H1 (cell line): ENCODE measurements around the gene CAMK2D. TPM values are rescaled to one million over a fixed set of nuclear protein-coding genes. Genes with fewer than 3 reads are reported as not detected.

Experiments
- CTCF ChIA-PET: fragments of 300-600 bp; sonication (Branson Sonifier 250); formaldehyde crosslinking; loops from one replicate; lab custom pipeline; 2021; ENCODE audit not compliant: partially characterized antibody; lab: Charles Lee
- POLR2A ChIA-PET: fragments of 300-600 bp; sonication (Branson Sonifier 250); formaldehyde crosslinking; loops from one replicate; lab custom pipeline; 2021; ENCODE audit warnings: inconsistent platforms; ENCODE audit not compliant: partially characterized antibody; lab: Charles Lee
- DNase-seq, 2 experiments: peaks; one replicate each; pipeline versions ENCODE4 v3.0.0 to v3.0.0-alpha.2; 2010 to 2022; ENCODE audit warnings: low spot score in 2 of 2, low read depth in 1 of 2, mixed read lengths in 1 of 2
- FAIRE-seq: peaks from 2 replicates; lab custom pipeline; 2011; peaks lifted over from hg19 to GRCh38; lab: Jason Lieb, UNC
- H2AFZ ChIP-seq: 2 replicates; pipeline ENCODE4 v1.8.1; 2012; ENCODE audit warnings: low read length, inconsistent platforms
- H2AK5ac ChIP-seq: 2 replicates; pipeline ENCODE4 v1.6.1; 2013; ENCODE audit warnings: low read depth, low read length
- H2BK120ac ChIP-seq: replicated peaks from 2 replicates; pipeline ENCODE3; 2013; ENCODE audit warnings: low read depth, low read length, inconsistent platforms
- H2BK12ac ChIP-seq: 2 replicates; pipeline ENCODE4 v1.6.1; 2013; ENCODE audit warnings: low read depth, low read length
- H2BK15ac ChIP-seq: 2 replicates; pipeline ENCODE4 v1.6.1; 2013; ENCODE audit warnings: low read length
- H2BK20ac ChIP-seq: 2 replicates; pipeline ENCODE4 v1.6.1; 2013; ENCODE audit warnings: low read length
- H2BK5ac ChIP-seq: 2 replicates; pipeline ENCODE4 v1.6.1; 2013; ENCODE audit warnings: low read depth, low read length
- H3K14ac ChIP-seq: 2 replicates; pipeline ENCODE4 v1.6.1; 2013; ENCODE audit warnings: inconsistent platforms; ENCODE audit not compliant: insufficient read length
- H3K18ac ChIP-seq: 2 replicates; pipeline ENCODE4 v1.6.1; 2013; ENCODE audit warnings: low read length; ENCODE audit errors: extremely low read depth
- H3K23ac ChIP-seq: 2 replicates; pipeline ENCODE4 v1.6.1; 2013; ENCODE audit warnings: inconsistent platforms; ENCODE audit not compliant: insufficient read length
- H3K23me2 ChIP-seq: 2 replicates; pipeline ENCODE4 v1.6.1; 2013; ENCODE audit warnings: low read depth, low read length
- H3K27ac ChIP-seq: 2 replicates; pipeline ENCODE4 v1.6.1; 2011; ENCODE audit warnings: low read depth, low read length, inconsistent platforms
- H3K27me3 ChIP-seq, 4 experiments: replicated peaks in 1 of 4; 1 replicate in 1 of 4; 2 replicates in 3 of 4; pipeline versions ENCODE4 v1.6.1 to v1.8.1; 2011 to 2013; ENCODE audit warnings: low read length in 3 of 4, mild to moderate bottlenecking in 3 of 4, inconsistent platforms in 2 of 4, mixed read lengths in 2 of 4, moderate library complexity in 1 of 4; ENCODE audit not compliant: control insufficient read depth in 3 of 4, insufficient read depth in 3 of 4; ENCODE audit errors: extremely low read depth in 1 of 4
- H3K36me3 ChIP-seq, 4 experiments: 2 replicates each; pipeline versions ENCODE4 v1.6.1 to v1.8.1; 2011 to 2013; ENCODE audit warnings: mild to moderate bottlenecking in 4 of 4, low read length in 3 of 4, moderate library complexity in 2 of 4, control low read depth in 1 of 4, inconsistent platforms in 1 of 4; ENCODE audit not compliant: insufficient read depth in 4 of 4, control insufficient read depth in 2 of 4
- H3K4ac ChIP-seq: replicated peaks from 2 replicates; pipeline ENCODE3; 2013; ENCODE audit warnings: low read length, low read depth, mixed read lengths, inconsistent platforms; ENCODE audit not compliant: insufficient read length
- H3K4me1 ChIP-seq, 4 experiments: replicated peaks in 1 of 4; 1 replicate in 1 of 4; 2 replicates in 3 of 4; pipeline versions ENCODE4 v1.6.1 to v1.8.1; 2011 to 2013; ENCODE audit warnings: low read length in 3 of 4, inconsistent platforms in 2 of 4, mixed read lengths in 1 of 4; ENCODE audit not compliant: insufficient read depth in 4 of 4, control insufficient read depth in 3 of 4
- H3K4me2 ChIP-seq, 2 experiments: 2 replicates each; pipeline versions ENCODE4 v1.6.1 to v1.8.1; 2011 to 2013; ENCODE audit warnings: low read depth in 2 of 2, low read length in 2 of 2, control low read depth in 1 of 2, inconsistent platforms in 1 of 2, mild to moderate bottlenecking in 1 of 2; ENCODE audit not compliant: insufficient read depth in 1 of 2
- H3K4me3 ChIP-seq, 4 experiments: fragments of 200-600, 300-600 bp in 1 of 4; sonication (generic), shearing (Covaris generic), sonication (Bioruptor Twin) in 1 of 4; 2 replicates each; pipeline versions ENCODE4 v1.5.1 to v1.8.1; 2011 to 2016; ENCODE audit warnings: low read length in 4 of 4, low read depth in 3 of 4, control low read depth in 2 of 4, inconsistent platforms in 2 of 4, mild to moderate bottlenecking in 2 of 4, mixed read lengths in 1 of 4, moderate library complexity in 1 of 4; ENCODE audit not compliant: insufficient read depth in 2 of 4; ENCODE audit errors: extremely low read depth in 1 of 4
- H3K56ac ChIP-seq: replicated peaks from 2 replicates; pipeline ENCODE3; 2013; ENCODE audit warnings: low read depth, mild to moderate bottlenecking, mixed read lengths, low read length, inconsistent platforms; ENCODE audit not compliant: insufficient read length
- H3K79me1 ChIP-seq: 2 replicates; pipeline ENCODE4 v1.6.1; 2013; ENCODE audit warnings: low read depth, low read length, control low read depth
- H3K79me2 ChIP-seq, 2 experiments: 2 replicates each; pipeline versions ENCODE4 v1.6.1 to v1.8.1; 2012 to 2013; ENCODE audit warnings: low read length in 2 of 2, mild to moderate bottlenecking in 2 of 2, inconsistent platforms in 1 of 2; ENCODE audit not compliant: insufficient read depth in 2 of 2, control insufficient read depth in 1 of 2
- H3K9ac ChIP-seq, 4 experiments: replicated peaks in 1 of 4; 1 replicate in 1 of 4; 2 replicates in 3 of 4; pipeline versions ENCODE4 v1.6.1 to v1.8.1; 2011 to 2013; ENCODE audit warnings: low read depth in 3 of 4, low read length in 3 of 4, control low read depth in 2 of 4, mild to moderate bottlenecking in 2 of 4, moderate library complexity in 2 of 4, inconsistent platforms in 1 of 4; ENCODE audit errors: extremely low read depth in 1 of 4
- H3K9me3 ChIP-seq, 2 experiments: 2 replicates each; pipeline versions ENCODE4 v1.6.1 to v1.8.1; 2012 to 2013; ENCODE audit warnings: mild to moderate bottlenecking in 2 of 2, moderate library complexity in 2 of 2, control low read depth in 1 of 2, inconsistent platforms in 1 of 2, low read depth in 1 of 2, low read length in 1 of 2, mixed read lengths in 1 of 2; ENCODE audit not compliant: insufficient read depth in 2 of 2
- H4K20me1 ChIP-seq, 2 experiments: replicated peaks in 1 of 2; 2 replicates each; pipeline versions ENCODE3 to v1.8.1; 2011 to 2013; ENCODE audit warnings: inconsistent platforms in 2 of 2, low read length in 2 of 2, mild to moderate bottlenecking in 1 of 2; ENCODE audit not compliant: insufficient read depth in 2 of 2, control insufficient read depth in 1 of 2
- H4K5ac ChIP-seq: 2 replicates; pipeline ENCODE4 v1.6.1; 2013; ENCODE audit warnings: low read length, low read depth, mixed read lengths, inconsistent platforms; ENCODE audit not compliant: insufficient read length
- H4K8ac ChIP-seq: 2 replicates; pipeline ENCODE4 v1.8.0; 2013; ENCODE audit warnings: mild to moderate bottlenecking, moderate library complexity, low read length, inconsistent platforms; ENCODE audit not compliant: insufficient read depth; ENCODE audit errors: extremely low read depth
- H4K91ac ChIP-seq: replicated peaks from 2 replicates; pipeline ENCODE3; 2013; ENCODE audit warnings: low read length, mixed read lengths, inconsistent platforms; ENCODE audit not compliant: insufficient read length
- CBX5 ChIP-seq: fragments of 300-800, 300-1000 bp; sonication (generic); IDR thresholded peaks from 2 replicates; pipeline ENCODE4 v1.7.1; 2016; ENCODE audit warnings: antibody characterized with exemption, low read length, low read depth
- CHD2 ChIP-seq: IDR thresholded peaks from 2 replicates; pipeline ENCODE4 v1.6.1; 2012; ENCODE audit warnings: low read length, improper control_type of control experiment
- KDM1A ChIP-seq: fragments of 200-600, 300-600 bp; sonication (generic); IDR thresholded peaks from 2 replicates; pipeline ENCODE4 v1.7.1; 2016; ENCODE audit warnings: mild to moderate bottlenecking, low read length, borderline replicate concordance
- NRF1 ChIP-seq: IDR thresholded peaks from 2 replicates; pipeline ENCODE4 v1.6.1; 2011; ENCODE audit warnings: mild to moderate bottlenecking, low read depth, low read length, improper control_type of control experiment
- SUZ12 ChIP-seq: fragments of 200-600 bp; sonication (generic); IDR thresholded peaks from 2 replicates; pipeline ENCODE4 v1.6.1; 2012; ENCODE audit warnings: mild to moderate bottlenecking, inconsistent platforms, low read length, moderate library complexity, mixed read lengths
- WGBS, 2 experiments: shearing (Covaris generic) in 1 of 2; methylation state at CpG; one replicate each; pipeline versions ENCODE4 v1.1.6 to v1.1.7; 2013 to 2015; ENCODE audit warnings: low lambda C conversion rate in 2 of 2, mixed read lengths in 2 of 2, inconsistent platforms in 1 of 2, low coverage in 1 of 2, missing lambda C conversion rate in 1 of 2; ENCODE audit not compliant: insufficient replicate concordance in 2 of 2, insufficient coverage in 1 of 2, insufficient read length in 1 of 2; ENCODE audit errors: extremely low coverage in 1 of 2, missing lambda C conversion rate in 1 of 2; 5-methylcytosine and 5-hydroxymethylcytosine counted together
- polyA plus RNA-seq, 7 experiments: library from polyadenylated mRNA; depleted of rRNA in 3 of 7; stranded (reverse) in 5 of 7; unstranded in 2 of 7; fragments of >200 nt in 5 of 7; fragments of 200-250 nt in 2 of 7; gene quantifications; 1 replicate in 5 of 7; 2 replicates in 1 of 7; 4 replicates in 1 of 7; pipeline versions ENCODE4 v1.2.1 to v1.2.3, GENCODE V29; 2011 to 2013; ENCODE audit warnings: missing spikeins in 2 of 7, mixed read lengths in 2 of 7
- total RNA-seq: library from RNA; stranded (reverse); fragmentation: NEBNext Ultra II Directional; extraction: Animal tissue kit (Norgen Biotek cat#: 25700); gene quantifications from 2 replicates; pipeline ENCODE4 v1.2.1, GENCODE V29; 2021

Gene CAMK2D
- total and polyA plus RNA-seq, 2 of the 8 experiments (the other 6 are each of a cell fraction or from before 2014, with no cell fraction given): 3.2 to 7.0 TPM

DNA sequence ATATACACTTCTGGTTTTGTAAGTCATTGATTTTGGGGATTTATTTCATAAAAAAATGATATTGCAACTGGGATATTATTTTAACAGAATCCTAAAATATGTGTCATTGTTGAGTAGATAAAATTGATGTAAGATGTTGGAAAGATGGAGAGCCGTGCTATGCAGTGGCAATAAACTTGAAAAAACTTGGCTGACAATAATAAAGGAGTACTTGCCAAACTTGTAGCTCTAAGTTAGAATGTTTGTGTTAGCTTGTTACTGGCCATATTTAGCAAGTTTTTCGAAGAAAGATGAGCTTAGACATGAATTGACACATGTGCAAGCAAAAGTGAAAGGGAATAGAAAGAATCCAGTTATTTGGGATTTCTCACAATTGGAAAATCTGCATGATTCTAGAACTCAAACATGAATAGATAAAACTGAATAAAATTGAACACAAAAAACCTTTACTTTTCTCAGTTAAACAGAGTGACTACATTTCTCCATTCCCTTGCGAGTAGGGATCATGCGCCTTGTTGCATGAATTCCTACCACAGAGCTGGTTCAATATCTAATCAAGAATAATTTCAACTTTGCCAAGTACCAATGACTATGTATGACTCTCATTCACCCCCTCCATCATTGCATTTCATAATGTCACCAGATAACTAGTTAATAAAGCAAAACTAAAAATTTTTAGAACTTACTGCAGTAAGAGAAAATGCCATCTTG lies 327.8 kb downstream of the CAMK2D start:
- no peak overlapping the region for H2BK120ac ChIP-seq
- H2BK5ac ChIP-seq: no peak overlapping the region
- H3K4ac ChIP-seq: no peak overlapping the region
- H3K27me3 ChIP-seq: no peaks in the 10 kb centered on the region
- no peak overlapping the region for H2BK15ac ChIP-seq
- H2BK20ac ChIP-seq: no peak overlapping the region
- no peak overlapping the region for H3K14ac ChIP-seq
- no peak overlapping the region for H3K18ac ChIP-seq
- no peaks in the 10 kb centered on the region for H3K79me1 ChIP-seq
- H3K4me1 ChIP-seq: peaks cover 0 to 3% (median 0%) of the 10 kb centered on the region in 4 experiments; a peak in 1 of 7 replicates
- no peaks in the 10 kb centered on the region for H4K20me1 ChIP-seq
- H3K27ac ChIP-seq: no peak overlapping the region
- H3K9me3 ChIP-seq: peaks cover 0 to 7% of the 10 kb centered on the region in 2 experiments; a peak in 1 of 4 replicates
- no peak overlapping the region for H3K4me3 ChIP-seq
- CTCF ChIA-PET: interaction anchor here (0.6 to 1.1 kb wide), 3 partner anchors 39 to 114 kb away, joined by 3 to 5 read pairs (median 3); no protein-coding TSS in a partner anchor
- no peaks in the 10 kb centered on the region; the same call in 1 of the 2 replicates for H3K23me2 ChIP-seq
- H2BK12ac ChIP-seq: no peak overlapping the region
- H3K79me2 ChIP-seq: no peaks in the 10 kb centered on the region
- no peak overlapping the region for H3K56ac ChIP-seq
- no peak overlapping the region for H2AFZ ChIP-seq
- no peak overlapping the region for H3K23ac ChIP-seq
- H3K36me3 ChIP-seq: no peaks in the 10 kb centered on the region
- DNase-seq: no peak
- no peak overlapping the region for H3K9ac ChIP-seq
- no peak overlapping the region for H4K5ac ChIP-seq
- POLR2A ChIA-PET: interaction anchor here (0.6 kb wide), 1 partner anchor 100 kb away, joined by 3 read pairs; no protein-coding TSS in a partner anchor
- H3K4me2 ChIP-seq: no peak overlapping the region
- TF ChIP-seq CBX5 (no peak), NRF1 (no peak), SUZ12 (no peak), KDM1A (no peak), CHD2 (no peak)
- H4K8ac ChIP-seq: no peak overlapping the region
- H2AK5ac ChIP-seq: no peak overlapping the region
- WGBS, 2 experiments: 90% methylated on average over 4 of the region's 4 CpGs; no CpG with 5 or more reads in 1 of the 2 experiments
- FAIRE-seq: no peak
- H4K91ac ChIP-seq: no peak overlapping the region
